ENCODE measurements around the gene NRXN2.

NRXN2 gene

DNA sequence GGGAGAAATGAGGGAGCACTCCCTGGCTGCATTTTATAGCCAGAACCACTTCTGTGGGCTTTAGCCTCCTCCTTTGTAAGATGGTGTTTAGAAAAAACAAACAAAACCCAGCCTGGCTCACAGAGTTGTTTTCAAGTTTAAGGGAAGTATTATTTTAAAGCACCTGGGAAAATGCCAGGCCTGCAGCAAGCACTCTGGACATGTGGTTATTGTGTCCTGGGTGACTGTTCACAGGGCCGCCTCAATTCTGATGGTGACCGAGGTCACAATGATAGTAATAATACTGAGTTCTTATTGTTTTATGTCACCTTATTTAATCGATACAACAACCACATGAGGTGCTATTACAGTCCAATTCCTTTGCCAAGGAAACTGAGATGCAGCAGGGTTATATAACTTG lies 152.7 kb downstream of the NRXN2 start:
- no peak for DNase-seq (ENCODE audit: low read depth)
- TF ChIP-seq, protein P1, sequence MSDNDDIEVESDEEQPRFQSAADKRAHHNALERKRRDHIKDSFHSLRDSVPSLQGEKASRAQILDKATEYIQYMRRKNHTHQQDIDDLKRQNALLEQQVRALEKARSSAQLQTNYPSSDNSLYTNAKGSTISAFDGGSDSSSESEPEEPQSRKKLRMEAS (IDR thresholded peaks at IDR 0.05; ENCODE audit: low read depth, low read length), result no peak
- TF ChIP-seq POLR2A (IDR thresholded peaks at IDR 0.05; ENCODE audit: extremely low read depth, insufficient read length) (no peak), MYC (IDR thresholded peaks at IDR 0.05; ENCODE audit: low read depth, low read length) (no peak), CTCF (IDR thresholded peaks at IDR 0.05; ENCODE audit: low read depth, low read length) (no peak)
- H3K4me3 ChIP-seq (ENCODE audit: low read depth, low read length), result no peak overlapping the region

DNA sequence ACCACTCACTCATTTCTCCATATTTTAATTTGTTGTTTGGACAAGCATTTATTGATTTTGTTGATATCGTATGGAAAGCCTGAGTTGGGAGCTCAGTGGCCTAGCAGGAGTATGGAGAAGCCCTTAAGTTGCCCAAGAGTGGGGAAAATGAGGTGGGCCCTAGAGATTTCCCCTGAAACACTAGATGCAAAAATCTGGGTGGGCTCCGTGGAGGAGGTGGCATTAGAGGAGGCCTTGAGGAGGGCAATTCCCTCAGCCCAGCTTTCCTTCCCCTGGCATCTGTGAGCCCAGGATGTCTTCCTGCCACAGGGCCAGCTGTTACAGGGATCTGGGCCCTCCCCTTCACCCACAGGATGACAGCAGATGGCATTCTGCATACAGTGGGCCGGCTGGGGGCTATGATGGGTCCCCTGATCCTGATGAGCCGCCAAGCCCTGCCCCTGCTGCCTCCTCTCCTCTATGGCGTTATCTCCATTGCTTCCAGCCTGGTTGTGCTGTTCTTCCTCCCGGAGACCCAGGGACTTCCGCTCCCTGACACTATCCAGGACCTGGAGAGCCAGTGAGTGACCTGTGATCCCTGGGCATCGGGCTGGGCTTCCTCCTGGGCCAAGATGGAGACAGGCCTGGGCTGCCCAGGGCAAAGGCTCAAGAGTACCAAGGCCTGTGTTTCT lies 153.6 kb downstream of the NRXN2 start:
- H3K4me3 ChIP-seq (ENCODE audit: low read depth, low read length), result no peak overlapping the region
- no peak for TF ChIP-seq MYC (IDR thresholded peaks at IDR 0.05; ENCODE audit: low read depth, low read length)
- TF ChIP-seq, protein P1 (IDR thresholded peaks at IDR 0.05; ENCODE audit: low read depth, low read length), result no peak
- no peak for TF ChIP-seq CTCF (IDR thresholded peaks at IDR 0.05; ENCODE audit: low read depth, low read length)
- TF ChIP-seq POLR2A (IDR thresholded peaks at IDR 0.05; ENCODE audit: extremely low read depth, insufficient read length), result no peak
- DNase-seq (ENCODE audit: low read depth), result no peak

DNA sequence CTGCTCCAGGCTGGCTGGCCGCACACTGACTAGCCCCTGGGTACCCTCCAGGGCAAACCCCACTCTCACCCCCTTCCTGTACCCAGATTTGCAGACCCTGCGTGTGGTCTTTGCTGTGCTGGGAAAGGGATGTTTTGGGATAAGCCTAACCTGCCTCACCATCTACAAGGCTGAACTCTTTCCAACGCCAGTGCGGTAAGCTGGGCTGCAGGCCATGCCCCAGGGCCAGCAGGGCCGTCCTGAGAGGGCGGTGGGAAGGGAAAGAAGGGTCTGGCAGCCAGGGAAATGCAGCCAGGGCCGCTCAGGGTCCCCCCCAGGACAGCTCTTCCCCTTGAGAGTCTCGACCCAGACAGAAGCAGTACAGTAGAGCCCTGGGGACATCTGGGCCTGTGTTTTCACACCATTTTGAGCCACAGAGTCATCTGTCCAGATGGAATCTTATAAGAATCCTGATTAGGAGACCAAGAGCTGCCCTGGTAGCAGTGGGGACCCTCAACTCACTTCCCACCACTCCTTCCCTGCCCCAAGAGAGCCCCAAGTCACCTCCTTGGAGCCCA lies 154.3 kb downstream of the NRXN2 start:
- no peak overlapping the region for H3K4me3 ChIP-seq (ENCODE audit: low read depth, low read length)
- TF ChIP-seq, protein P1 (IDR thresholded peaks at IDR 0.05; ENCODE audit: low read depth, low read length), result no peak
- TF ChIP-seq CTCF (IDR thresholded peaks at IDR 0.05; ENCODE audit: low read depth, low read length), result no peak
- TF ChIP-seq POLR2A (IDR thresholded peaks at IDR 0.05; ENCODE audit: extremely low read depth, insufficient read length), result no peak
- no peak for TF ChIP-seq MYC (IDR thresholded peaks at IDR 0.05; ENCODE audit: low read depth, low read length)
- no peak for DNase-seq (ENCODE audit: low read depth)

DNA sequence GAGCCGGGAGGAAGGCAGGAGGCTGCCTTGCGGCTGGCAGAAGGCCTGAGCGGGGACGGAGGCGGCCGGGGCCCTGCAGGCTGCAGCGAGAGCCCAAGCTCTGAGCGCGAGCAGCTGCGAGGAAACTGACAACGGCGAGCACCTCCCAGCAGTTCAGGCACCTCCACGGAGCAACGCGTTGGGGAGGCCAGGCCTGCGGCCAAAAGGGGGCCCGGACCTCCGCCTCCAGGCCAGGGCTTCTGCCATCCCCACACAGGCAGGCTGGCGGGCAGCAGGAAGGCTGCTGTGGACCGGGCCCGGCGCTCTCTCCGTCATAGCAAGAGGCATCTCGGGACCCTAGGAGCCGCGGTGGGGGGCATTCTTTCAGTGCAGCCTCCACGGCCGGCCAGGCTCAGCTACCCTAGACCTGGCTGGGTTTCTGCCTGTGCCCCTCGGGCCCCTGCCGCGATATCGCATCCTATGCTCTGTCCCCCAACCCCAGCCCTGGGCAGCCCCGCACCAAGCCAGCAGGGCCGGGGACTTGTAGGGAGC lies 154.9 kb downstream of the NRXN2 start:
- no peak for TF ChIP-seq POLR2A (IDR thresholded peaks at IDR 0.05; ENCODE audit: extremely low read depth, insufficient read length)
- no peak overlapping the region for H3K4me3 ChIP-seq (ENCODE audit: low read depth, low read length)
- DNase-seq (ENCODE audit: low read depth), result no peak

DNA sequence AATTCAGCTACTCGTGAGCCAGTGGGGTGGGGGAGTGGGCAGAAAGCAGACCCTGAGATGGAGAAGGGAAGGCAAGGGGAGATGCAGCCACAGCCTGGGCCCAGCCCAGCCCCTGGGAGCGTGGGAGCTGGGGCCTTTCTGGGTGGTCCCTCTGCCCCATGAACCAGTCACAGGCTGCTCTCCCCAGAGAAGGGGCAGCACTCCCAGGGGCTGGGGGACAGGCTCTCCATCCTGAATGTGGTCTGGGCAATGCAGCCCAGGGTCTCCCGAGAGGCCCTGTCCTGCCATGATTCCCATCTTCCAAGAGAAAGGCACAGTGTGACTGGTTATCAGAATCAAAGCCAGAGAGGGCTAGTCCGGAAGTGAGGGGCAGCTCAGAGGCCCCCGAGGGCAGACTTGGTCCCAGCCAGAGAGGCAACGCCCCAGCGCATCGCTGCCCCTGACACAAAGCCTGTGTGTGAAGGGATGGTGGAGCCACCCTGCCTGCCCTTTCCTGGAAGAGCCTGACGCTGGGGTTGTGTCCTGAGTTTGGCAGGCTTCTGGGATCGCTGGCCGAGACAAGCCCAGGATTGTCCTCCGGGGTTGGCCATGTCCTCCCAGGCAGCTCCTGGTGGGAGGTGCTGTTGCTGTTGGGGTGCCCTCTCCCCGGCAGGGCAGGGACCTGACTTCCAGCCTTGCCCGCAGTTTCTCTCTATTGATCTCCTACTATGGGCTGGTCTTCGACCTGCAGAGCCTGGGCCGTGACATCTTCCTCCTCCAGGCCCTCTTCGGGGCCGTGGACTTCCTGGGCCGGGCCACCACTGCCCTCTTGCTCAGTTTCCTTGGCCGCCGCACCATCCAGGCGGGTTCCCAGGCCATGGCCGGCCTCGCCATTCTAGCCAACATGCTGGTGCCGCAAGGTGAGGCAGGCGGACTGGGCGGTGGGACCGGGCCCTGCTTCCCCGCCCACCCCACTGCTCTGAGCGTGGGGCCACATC lies 155.8 kb downstream of the NRXN2 start:
- H3K4me3 ChIP-seq (ENCODE audit: low read depth, low read length), result no peak overlapping the region
- TF ChIP-seq POLR2A (IDR thresholded peaks at IDR 0.05; ENCODE audit: extremely low read depth, insufficient read length) (no peak), MYC (IDR thresholded peaks at IDR 0.05; ENCODE audit: low read depth, low read length) (no peak), CTCF (IDR thresholded peaks at IDR 0.05; ENCODE audit: low read depth, low read length) (no peak)
- TF ChIP-seq, protein P1 (IDR thresholded peaks at IDR 0.05; ENCODE audit: low read depth, low read length), result no peak
- DNase-seq (ENCODE audit: low read depth), result no peak
